ENCODE results near the gene SCGN.
"Not testable (repeated sequence)": the region's sequence is repeated elsewhere in the genome, so short reads cannot be mapped to it uniquely, and the experiment has no call there.

The SCGN gene

DNA sequence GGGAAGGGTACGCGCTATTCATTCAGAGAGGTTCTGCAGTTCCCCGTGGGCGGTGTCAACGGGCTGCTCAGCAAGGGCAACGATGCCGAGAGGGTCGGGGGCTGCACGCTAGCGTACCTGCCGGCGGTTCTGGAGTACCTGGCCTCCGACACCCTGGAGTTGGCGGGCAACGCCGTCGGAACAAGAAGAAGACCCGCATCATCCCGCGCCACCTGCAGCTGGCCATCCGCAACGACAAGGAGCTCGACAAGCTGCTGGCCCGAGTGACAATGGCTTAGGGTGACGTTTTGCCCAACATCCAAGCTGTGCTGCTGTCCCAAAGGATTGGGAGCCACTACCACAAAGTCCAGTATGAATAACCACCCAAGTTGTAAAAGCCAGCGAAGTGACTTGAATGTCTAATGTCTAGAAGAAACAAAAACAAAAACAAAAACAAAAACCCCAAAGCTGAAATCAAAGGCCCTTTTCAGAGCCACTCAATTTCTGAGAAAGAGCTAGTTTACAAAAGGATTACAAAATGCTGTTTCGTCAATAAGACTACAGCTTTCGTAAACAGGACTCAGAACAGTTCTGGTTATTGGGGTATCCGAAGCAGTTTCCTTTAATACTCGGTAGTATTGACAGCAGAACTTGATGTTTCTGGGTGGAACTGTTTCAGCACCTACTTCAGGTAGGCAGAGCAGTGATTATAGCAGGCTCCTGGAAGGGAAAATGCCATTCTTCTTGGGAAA, 80.6 kb downstream of the SCGN start:
- Histone ChIP-seq H3K27me3 (ENCODE audit: insufficient read depth, low read length) (no peaks in the 10 kb centered on the region), H3K9me3 (ENCODE audit: insufficient read depth, low read depth, low read length) (peaks cover 9% of the 10 kb centered on the region), H3K9ac (ENCODE audit: low read depth, low read length) (no peak overlapping the region), H3K36me3 (ENCODE audit: insufficient read depth, low read depth, low read length) (no peaks in the 10 kb centered on the region), H3K4me3 (ENCODE audit: low read length) (no peak overlapping the region), H3K4me1 (ENCODE audit: insufficient read depth, low read length) (no peaks in the 10 kb centered on the region), H3K27ac (ENCODE audit: low read length) (no peak overlapping the region)

DNA sequence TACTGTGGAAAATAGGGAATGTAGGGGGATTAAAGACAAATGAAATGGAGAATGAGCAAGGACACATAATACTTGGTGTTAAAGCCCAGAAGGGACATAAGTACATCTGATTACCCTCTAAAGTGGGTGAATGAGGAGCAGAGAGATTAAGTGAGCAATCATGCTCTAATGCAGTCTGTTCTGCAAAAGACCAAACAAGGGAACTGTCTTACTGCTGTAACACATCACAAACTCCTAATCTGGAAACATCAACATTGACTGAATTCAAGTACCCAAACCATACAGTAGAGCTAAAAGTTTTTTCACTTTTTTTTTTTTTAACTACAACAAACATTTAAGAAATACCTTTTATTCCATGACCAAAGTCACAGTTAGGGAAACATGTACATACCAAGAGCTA, 83.2 kb downstream of the SCGN start:
- H3K36me3 ChIP-seq (ENCODE audit: insufficient read depth, low read depth, low read length): no peaks in the 10 kb centered on the region
- H3K9ac ChIP-seq (ENCODE audit: low read depth, low read length): no peak overlapping the region
- no peaks in the 10 kb centered on the region for H3K4me1 ChIP-seq (ENCODE audit: insufficient read depth, low read length)
- H3K9me3 ChIP-seq (ENCODE audit: insufficient read depth, low read depth, low read length): peaks cover 11% of the 10 kb centered on the region
- H3K4me3 ChIP-seq (ENCODE audit: low read length): no peak overlapping the region
- H3K27me3 ChIP-seq (ENCODE audit: insufficient read depth, low read length): no peaks in the 10 kb centered on the region
- H3K27ac ChIP-seq (ENCODE audit: low read length): no peak overlapping the region

DNA sequence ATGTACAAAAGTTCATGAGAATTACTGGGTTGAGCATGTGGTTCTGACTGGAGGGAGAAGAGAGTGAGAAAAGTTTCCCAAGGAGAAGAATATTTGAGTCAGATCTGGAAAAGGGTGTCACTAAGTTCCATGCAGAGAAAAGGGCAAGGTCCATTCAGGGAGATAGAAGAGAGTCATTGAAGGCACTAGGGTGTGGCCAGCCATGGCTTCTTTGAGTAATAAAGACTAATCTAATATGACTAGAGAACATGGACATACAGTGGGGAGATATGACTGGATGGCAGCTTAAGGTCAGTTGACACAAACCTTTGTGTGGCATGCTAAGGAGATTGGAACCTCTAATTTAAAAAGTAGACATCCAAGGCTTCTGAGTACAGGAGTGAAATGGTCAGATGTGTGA, 91.9 kb downstream of the SCGN start:
- H3K27ac ChIP-seq (ENCODE audit: low read length): no peak overlapping the region
- H3K4me3 ChIP-seq (ENCODE audit: low read length): no peak overlapping the region
- no peak overlapping the region for H3K9ac ChIP-seq (ENCODE audit: low read depth, low read length)
- no peaks in the 10 kb centered on the region for H3K4me1 ChIP-seq (ENCODE audit: insufficient read depth, low read length)
- H3K9me3 ChIP-seq (ENCODE audit: insufficient read depth, low read depth, low read length): peaks cover 4% of the 10 kb centered on the region; the same call in 1 of the 2 replicates
- H3K36me3 ChIP-seq (ENCODE audit: insufficient read depth, low read depth, low read length): no peaks in the 10 kb centered on the region
- H3K27me3 ChIP-seq (ENCODE audit: insufficient read depth, low read length): no peaks in the 10 kb centered on the region

DNA sequence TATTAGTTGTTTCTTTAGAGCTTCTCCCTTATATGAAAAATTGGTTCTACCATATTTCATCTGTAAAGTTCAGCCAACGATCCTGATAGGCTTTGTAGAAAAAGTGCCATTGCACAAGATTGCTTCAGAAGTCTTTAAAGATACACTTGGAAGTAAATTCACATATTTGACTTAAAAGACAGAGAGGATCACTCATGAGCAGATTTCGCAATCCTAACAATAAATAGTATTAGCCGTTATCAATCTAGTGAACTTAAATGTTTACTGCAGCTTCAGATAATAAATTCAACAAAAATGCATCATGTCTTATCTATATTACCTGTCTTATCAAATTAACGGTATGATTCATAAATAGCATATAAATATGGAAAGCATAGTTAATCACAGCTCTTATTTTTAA, 93.8 kb downstream of the SCGN start:
- Histone ChIP-seq H3K27ac (ENCODE audit: low read length) (no peak overlapping the region), H3K9ac (ENCODE audit: low read depth, low read length) (no peak overlapping the region), H3K9me3 (ENCODE audit: insufficient read depth, low read depth, low read length) (peaks cover 4% of the 10 kb centered on the region; the same call in 1 of the 2 replicates), H3K4me1 (ENCODE audit: insufficient read depth, low read length) (no peaks in the 10 kb centered on the region), H3K4me3 (ENCODE audit: low read length) (no peak overlapping the region), H3K27me3 (ENCODE audit: insufficient read depth, low read length) (no peaks in the 10 kb centered on the region), H3K36me3 (ENCODE audit: insufficient read depth, low read depth, low read length) (no peaks in the 10 kb centered on the region)

DNA sequence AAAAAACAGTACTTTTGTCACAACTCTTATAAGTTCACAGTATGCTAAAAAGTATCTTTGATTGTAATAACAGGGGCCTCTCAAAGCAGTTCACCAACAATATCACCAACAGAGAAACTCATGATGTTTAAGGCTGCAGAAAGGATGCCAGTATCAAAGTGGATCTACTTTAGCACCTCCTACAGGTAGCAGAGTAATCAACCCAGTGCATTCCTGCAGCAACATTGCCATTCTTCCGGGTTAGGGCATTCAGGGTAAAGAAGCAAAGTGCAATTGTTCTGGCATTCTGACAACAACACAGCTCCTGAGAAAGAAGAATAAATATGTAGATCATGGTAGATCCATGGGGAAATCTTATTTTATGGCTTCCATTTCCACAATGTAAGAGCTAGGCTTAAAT, 95.0 kb downstream of the SCGN start:
- Histone ChIP-seq H3K27ac (ENCODE audit: low read length) (no peak overlapping the region), H3K9ac (ENCODE audit: low read depth, low read length) (no peak overlapping the region), H3K27me3 (ENCODE audit: insufficient read depth, low read length) (no peaks in the 10 kb centered on the region), H3K4me1 (ENCODE audit: insufficient read depth, low read length) (no peaks in the 10 kb centered on the region), H3K9me3 (ENCODE audit: insufficient read depth, low read depth, low read length) (peaks cover 2% of the 10 kb centered on the region; the same call in 1 of the 2 replicates), H3K36me3 (ENCODE audit: insufficient read depth, low read depth, low read length) (no peaks in the 10 kb centered on the region), H3K4me3 (ENCODE audit: low read length) (no peak overlapping the region)

DNA sequence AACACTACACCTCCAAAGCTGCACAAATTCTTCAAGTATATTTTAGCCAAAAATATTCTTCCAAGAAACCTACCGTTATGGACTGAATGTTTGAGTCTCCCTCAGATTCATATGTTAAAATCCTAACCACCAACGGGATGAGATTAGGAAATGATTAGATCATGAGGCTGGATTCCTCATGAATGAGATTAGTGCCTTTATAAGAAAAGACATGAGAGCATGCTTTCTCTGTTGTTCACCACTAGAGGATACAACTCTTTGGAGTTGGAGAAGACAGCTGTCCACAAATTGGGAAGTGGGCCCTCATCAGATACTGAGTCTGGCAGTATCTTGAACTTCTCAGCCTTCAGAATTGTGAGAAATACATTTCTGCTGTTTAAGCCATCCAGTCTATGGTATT, 95.5 kb downstream of the SCGN start:
- H3K36me3 ChIP-seq (ENCODE audit: insufficient read depth, low read depth, low read length): no peaks in the 10 kb centered on the region
- no peaks in the 10 kb centered on the region for H3K9me3 ChIP-seq (ENCODE audit: insufficient read depth, low read depth, low read length)
- no peak overlapping the region for H3K4me3 ChIP-seq (ENCODE audit: low read length)
- H3K4me1 ChIP-seq (ENCODE audit: insufficient read depth, low read length): no peaks in the 10 kb centered on the region
- no peak overlapping the region for H3K9ac ChIP-seq (ENCODE audit: low read depth, low read length)
- no peaks in the 10 kb centered on the region for H3K27me3 ChIP-seq (ENCODE audit: insufficient read depth, low read length)
- H3K27ac ChIP-seq (ENCODE audit: low read length): no peak overlapping the region

DNA sequence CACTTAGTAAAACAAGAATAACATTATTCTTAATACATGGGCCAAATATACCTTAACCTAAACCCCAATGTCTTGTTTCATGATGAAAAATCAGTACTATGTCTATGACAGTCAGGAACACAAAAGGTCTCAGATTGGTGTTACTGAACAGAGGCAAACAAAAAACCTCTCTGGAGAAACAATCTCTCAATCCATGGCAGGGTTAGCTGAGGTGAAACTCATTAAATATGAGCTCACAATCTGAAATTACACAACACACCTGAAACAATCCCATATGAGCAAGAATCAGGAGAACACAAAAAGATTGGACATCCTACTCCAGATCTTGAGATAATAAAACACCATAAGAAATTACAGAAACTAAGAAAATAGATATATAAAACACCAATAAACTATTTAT, 96.0 kb downstream of the SCGN start:
- H3K36me3 ChIP-seq (ENCODE audit: insufficient read depth, low read depth, low read length): no peaks in the 10 kb centered on the region
- no peak overlapping the region for H3K9ac ChIP-seq (ENCODE audit: low read depth, low read length)
- no peak overlapping the region for H3K4me3 ChIP-seq (ENCODE audit: low read length)
- no peaks in the 10 kb centered on the region for H3K9me3 ChIP-seq (ENCODE audit: insufficient read depth, low read depth, low read length)
- no peak overlapping the region for H3K27ac ChIP-seq (ENCODE audit: low read length)
- H3K4me1 ChIP-seq (ENCODE audit: insufficient read depth, low read length): no peaks in the 10 kb centered on the region
- H3K27me3 ChIP-seq (ENCODE audit: insufficient read depth, low read length): no peaks in the 10 kb centered on the region

DNA sequence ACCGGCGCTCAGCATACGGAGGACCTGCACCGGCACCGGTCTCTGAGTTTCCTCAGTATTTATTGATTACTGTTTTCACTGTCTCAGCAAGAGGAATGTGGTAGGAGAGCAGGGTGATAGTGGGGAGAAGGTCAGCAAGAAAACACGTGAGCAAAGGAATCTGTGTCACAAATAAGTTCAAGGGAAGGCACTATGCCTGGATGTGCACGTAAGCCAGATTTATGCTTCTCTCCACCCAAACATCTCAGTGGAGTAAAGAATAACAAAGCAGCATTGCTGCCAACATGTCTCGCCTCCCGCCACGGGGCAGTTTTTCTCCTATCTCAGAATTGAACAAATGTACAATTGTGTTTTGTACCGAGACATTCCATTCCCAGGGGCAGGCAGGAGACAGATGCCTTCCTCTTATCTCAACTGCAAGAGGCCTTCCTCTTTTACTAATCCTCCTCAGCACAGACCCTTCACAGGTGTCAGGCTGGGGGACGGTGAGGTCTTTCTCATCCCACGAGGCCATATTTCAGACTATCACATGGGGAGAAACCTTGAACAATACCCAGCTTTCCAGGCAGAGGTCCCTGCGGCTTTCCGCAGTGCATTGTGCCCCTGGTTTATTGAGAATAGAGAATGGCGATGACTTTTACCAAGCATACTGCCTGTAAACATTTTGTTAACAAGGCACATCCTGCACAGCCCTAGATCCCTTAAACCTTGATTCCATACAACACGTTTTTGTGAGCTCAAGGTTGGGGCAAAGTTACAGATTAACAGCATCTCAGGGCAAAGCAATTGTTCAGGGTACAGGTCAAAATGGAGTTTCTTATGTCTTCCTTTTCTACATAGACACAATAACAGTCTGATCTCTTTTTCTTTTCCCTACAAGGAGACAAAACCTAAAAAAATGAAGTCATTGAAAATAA, 96.8 kb downstream of the SCGN start:
- H3K36me3 ChIP-seq (ENCODE audit: insufficient read depth, low read depth, low read length); H3K27ac ChIP-seq (ENCODE audit: low read length); H3K4me1 ChIP-seq (ENCODE audit: insufficient read depth, low read length); H3K4me3 ChIP-seq (ENCODE audit: low read length); H3K9ac ChIP-seq (ENCODE audit: low read depth, low read length); H3K27me3 ChIP-seq (ENCODE audit: insufficient read depth, low read length); H3K9me3 ChIP-seq (ENCODE audit: insufficient read depth, low read depth, low read length): not testable (repeated sequence)

DNA sequence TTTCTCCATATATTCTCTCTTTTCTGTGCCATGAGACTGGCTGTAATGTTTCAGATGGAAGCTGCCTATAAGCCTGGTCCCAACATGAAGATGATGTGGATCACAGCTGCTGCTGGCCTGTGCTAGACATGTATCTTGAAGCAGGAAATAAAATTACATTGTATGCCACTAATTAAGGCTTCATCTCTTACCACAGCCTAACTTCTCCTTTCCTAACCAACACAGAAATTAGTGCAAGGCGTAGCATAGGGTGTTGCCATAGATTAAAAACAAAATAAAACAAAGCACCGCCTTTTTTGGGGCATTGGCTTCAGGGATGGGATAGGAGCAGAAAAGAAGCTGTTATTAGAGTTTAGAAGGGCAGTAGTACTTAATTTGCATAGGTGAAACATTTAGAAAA, 97.8 kb downstream of the SCGN start:
- H3K9me3 ChIP-seq (ENCODE audit: insufficient read depth, low read depth, low read length): no peaks in the 10 kb centered on the region
- no peak overlapping the region for H3K27ac ChIP-seq (ENCODE audit: low read length)
- no peak overlapping the region for H3K4me3 ChIP-seq (ENCODE audit: low read length)
- no peaks in the 10 kb centered on the region for H3K27me3 ChIP-seq (ENCODE audit: insufficient read depth, low read length)
- no peak overlapping the region for H3K9ac ChIP-seq (ENCODE audit: low read depth, low read length)
- H3K36me3 ChIP-seq (ENCODE audit: insufficient read depth, low read depth, low read length): no peaks in the 10 kb centered on the region
- no peaks in the 10 kb centered on the region for H3K4me1 ChIP-seq (ENCODE audit: insufficient read depth, low read length)

DNA sequence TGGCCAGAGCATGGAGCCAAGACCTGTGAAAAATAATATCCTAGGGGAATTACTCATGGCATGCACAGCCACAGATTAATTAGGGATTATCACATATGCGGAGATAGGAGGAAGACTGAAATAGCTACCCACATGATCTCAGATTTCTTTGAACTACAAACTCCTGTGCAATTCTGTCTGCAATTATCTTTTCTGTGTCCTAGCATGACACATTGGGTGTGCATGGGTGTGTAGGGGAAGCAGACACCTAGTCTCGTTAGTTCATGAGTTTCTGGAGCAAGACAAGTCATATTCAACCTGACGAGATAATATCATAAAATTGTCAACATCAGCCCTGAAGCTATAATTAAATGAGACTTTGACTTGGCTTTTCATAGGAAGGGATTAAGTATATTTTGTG, 98.9 kb downstream of the SCGN start:
- Histone ChIP-seq H3K9me3 (ENCODE audit: insufficient read depth, low read depth, low read length) (no peaks in the 10 kb centered on the region), H3K27ac (ENCODE audit: low read length) (no peak overlapping the region), H3K9ac (ENCODE audit: low read depth, low read length) (no peak overlapping the region), H3K4me3 (ENCODE audit: low read length) (no peak overlapping the region), H3K36me3 (ENCODE audit: insufficient read depth, low read depth, low read length) (no peaks in the 10 kb centered on the region), H3K27me3 (ENCODE audit: insufficient read depth, low read length) (no peaks in the 10 kb centered on the region), H3K4me1 (ENCODE audit: insufficient read depth, low read length) (no peaks in the 10 kb centered on the region)
